HG02852 (cell line): ENCODE results near the gene HCRTR1.
"Not testable (repeated sequence)": the region's sequence is repeated elsewhere in the genome, so short reads cannot be mapped to it uniquely, and the experiment has no call there.

Experiments
- ATAC-seq: cut with Tn5 transposase; IDR thresholded peaks from one replicate; pipeline ENCODE4 v1.9.1; 2021; ENCODE audit warnings: mild to moderate bottlenecking, moderate library complexity; ENCODE audit not compliant: unreplicated experiment

HCRTR1 gene

DNA sequence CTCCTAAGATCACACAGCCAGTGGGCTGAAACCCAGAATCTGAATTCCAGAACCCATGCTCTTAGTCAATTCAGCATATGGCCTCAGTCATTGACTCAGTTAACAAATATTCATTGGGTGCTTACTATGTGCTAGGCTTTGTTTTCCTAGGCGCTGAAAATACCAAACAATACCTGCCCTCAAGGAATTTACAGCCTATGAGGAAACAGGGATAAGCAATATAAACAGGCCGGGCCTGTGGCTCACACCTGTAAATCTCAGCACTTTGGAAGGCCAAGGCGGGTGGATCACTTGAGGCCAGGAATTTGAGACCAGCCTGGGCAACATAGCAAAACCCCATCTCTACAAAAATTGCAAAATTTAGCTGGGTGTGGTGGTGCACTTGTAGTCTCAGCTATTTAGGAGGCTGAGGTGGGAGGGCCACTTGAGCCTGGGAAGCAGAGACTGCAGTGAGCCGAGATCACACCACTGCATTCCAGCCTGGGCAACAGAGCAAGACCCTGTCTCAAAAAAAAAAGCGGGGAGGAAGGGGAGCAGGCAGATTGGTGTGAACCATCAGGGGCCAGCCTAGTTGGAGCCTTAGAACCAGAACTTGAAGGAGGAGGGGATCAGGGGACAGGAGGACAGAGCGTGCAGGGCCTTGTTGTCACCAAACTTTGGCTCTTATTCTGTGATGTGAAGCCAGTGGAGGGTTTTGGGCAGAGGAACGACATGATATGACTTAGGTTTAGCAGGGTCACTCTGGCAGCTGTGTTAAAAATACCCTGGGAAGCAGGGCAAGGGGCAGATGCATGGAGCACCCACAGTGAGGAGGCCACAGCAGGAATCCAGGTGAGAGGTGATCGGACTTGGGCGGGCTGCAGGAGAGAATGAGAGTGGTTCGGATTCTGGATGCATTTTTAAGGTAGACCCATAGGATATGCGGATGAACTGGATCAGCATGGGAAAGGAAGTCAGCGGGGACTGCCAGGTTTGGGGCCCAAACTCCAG, 35.4 kb upstream of the HCRTR1 start:
- ATAC-seq = no peak

DNA sequence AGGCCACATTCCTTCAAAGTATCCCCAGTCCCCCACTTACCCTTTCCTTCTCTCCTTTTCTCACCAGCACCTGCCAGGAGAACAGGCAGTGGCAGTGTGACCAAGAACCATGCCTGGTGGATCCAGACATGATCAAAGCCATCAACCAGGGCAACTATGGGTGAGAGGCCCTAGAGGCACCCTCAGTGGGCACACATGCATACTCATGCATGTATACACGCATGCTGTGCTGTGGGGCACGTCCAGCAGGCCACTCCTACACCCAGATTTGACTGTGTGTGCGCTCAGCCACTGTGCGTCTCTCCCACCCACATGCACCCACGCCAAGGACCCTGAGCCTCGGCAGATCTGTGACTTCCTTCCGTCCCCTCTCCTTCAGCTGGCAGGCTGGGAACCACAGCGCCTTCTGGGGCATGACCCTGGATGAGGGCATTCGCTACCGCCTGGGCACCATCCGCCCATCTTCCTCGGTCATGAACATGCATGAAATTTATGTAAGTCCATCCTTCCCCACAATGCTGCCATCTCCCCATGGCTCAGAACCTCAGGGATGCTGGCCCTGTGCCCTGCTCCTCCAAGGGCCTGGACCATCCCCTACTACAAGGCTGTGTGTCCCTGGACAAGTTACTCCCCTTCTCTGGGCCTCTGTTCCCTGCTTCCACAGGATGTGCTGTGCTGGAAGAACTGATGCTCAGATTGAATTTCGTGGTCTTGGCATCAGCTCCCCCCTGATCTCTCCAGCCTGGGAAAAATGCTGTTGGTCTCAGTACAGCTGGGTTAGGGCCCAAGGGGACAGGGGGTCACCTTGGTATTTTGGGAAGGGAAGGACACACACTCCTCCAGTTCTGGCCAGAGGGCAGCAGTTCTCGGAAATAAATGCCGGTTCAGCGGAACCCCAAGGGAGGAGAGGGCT, 34.2 kb upstream of the HCRTR1 start:
- ATAC-seq = no peak

DNA sequence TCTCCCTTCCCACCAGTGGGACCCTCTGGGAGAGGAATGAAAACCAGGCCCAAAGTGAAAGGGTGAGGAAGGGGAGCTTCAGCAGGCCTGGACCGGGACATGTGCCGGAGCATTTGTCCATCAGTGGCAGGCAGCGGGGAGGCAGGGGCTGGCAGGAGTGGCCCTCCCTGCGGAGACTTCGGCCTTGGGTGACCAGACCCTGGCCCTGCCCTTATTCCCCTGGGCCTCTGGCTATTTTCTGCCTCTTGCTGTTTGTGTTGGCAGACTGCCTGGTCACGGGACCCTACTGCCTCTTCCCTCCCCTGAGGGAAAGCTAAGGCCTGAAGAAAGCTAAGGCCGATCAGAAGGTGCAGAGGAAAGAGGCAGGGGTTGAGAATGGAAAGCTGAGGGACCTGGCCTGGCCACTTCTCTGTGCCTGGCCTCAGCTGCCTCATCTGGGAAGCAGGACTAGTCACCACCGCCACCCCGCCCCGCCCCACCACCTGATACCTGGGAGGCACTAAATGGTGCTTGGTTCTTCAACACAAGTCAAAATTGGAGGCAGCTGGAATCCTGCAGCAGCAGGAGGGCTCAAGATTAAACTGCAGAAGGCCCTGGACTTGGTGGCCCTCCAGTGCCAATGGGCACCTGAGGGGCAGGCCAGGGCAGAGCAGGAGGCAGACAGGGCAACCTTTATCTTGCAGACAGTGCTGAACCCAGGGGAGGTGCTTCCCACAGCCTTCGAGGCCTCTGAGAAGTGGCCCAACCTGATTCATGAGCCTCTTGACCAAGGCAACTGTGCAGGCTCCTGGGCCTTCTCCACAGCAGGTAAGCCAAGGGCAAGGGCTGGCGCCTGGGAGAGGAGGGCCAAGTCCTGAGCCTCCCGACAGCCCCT, 33.3 kb upstream of the HCRTR1 start:
- ATAC-seq = no peak

DNA sequence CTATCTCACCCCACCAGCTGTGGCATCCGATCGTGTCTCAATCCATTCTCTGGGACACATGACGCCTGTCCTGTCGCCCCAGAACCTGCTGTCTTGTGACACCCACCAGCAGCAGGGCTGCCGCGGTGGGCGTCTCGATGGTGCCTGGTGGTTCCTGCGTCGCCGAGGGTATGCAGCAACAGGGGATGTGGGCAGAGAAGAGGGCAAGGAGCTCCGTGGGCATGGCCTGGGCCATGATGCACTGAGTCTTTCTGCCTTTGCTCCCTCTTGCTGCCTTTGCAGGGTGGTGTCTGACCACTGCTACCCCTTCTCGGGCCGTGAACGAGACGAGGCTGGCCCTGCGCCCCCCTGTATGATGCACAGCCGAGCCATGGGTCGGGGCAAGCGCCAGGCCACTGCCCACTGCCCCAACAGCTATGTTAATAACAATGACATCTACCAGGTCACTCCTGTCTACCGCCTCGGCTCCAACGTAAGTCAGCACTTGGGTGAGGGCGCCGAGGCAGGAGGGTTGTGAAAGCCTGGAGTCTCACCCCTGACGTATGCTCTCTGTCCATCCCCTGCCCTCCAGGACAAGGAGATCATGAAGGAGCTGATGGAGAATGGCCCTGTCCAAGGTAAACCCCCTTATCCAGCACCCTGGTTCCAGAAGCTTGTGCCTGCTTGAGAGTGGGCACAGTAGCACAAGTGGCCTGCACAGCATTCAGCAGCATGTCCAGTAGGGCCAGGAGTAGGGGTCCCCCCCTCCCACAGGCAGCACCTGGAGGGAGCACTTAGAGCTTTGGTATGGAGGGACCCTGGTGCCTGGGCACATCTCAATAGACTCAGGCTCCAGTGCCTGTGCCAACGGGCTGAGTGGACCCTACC, 32.4 kb upstream of the HCRTR1 start:
- no peak for ATAC-seq

DNA sequence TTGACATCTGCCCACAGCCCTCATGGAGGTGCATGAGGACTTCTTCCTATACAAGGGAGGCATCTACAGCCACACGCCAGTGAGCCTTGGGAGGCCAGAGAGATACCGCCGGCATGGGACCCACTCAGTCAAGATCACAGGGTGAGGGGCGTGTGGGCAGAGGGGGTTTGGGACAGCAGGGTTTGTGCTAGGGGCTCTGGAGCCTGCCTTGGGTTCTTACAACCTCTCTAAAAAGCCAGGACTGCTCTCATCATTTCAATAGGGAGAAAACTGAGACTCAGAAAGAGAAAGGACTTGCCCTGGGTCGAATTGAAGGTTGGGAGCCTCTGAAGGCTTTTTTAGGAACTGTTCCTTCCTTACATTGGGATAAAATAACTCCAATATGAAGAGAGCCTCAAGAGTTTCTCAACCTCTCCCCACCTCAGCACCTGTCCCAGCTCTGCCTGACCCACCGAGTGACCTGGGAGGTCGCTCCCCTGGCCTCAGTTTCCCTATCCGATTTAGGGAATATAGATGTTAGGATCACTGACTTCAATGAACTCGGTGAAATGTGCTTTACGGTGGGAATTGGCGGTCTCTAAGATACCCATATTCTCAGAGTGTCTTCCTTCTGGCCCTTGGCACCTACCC, 31.6 kb upstream of the HCRTR1 start:
- ATAC-seq = no peak

DNA sequence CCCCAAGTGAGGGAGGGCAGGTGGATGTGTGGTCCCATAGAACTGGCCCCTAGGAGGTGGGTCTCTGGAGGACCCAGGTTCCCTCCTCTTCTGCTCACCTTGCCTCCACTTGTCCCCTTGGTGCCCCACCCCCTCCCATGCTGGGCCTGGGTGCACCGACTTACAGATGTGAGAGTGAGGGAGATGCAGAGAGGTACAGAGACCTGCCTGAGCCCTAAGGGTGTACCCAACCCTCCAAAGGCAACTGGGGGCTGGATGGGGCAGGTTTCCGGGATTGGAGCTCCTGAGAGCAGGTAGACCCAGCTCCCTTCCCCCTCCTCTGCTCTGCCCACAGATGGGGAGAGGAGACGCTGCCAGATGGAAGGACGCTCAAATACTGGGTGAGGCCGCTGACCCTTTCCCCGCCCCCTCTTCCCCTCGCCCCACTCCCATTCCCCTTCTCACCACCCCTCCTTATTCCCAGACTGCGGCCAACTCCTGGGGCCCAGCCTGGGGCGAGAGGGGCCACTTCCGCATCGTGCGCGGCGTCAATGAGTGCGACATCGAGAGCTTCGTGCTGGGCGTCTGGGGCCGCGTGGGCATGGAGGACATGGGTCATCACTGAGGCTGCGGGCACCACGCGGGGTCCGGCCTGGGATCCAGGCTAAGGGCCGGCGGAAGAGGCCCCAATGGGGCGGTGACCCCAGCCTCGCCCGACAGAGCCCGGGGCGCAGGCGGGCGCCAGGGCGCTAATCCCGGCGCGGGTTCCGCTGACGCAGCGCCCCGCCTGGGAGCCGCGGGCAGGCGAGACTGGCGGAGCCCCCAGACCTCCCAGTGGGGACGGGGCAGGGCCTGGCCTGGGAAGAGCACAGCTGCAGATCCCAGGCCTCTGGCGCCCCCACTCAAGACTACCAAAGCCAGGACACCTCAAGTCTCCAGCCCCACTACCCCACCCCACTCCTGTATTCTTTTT, 30.8 kb upstream of the HCRTR1 start:
- ATAC-seq = no peak

DNA sequence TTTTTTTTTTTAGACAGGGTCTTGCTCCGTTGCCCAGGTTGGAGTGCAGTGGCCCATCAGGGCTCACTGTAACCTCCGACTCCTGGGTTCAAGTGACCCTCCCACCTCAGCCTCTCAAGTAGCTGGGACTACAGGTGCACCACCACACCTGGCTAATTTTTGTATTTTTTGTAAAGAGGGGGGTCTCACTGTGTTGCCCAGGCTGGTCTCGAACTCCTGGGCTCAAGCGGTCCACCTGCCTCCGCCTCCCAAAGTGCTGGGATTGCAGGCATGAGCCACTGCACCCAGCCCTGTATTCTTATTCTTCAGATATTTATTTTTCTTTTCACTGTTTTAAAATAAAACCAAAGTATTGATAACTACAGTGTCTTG, 30.2 kb upstream of the HCRTR1 start:
- ATAC-seq = not testable (repeated sequence)

DNA sequence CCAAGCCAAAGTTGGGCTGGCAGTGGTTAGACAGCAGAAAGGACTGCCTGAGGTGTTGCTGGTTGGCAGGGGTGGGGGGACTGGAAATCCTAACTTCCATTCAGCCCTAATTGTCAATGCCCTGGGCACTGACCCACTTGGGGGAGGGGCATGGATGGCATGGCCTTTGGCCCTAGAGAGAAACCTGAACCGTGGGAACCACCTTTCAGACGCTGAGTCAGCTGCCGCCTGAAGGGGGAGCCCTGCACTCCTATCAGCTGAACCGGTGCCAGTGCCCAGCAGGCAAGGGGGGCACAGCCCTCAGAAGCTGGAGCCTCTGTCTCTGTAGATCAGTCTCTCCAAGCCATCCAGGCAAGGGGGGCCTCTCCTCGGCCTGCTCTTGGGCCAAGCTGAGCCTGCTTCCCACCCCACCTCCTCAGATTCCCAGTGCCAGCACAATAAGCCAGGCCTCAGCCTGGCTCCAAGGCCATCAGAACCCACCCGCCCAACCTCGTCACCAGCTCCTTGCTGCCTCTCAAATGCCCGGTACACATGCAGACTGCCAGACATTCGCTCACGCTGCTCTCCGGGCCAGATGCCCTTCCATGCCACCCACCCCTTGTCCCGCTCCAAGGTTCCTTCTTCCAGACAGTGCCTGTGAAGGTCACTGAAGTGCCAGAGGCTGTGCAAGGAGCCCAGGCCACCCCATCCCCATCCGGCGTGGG, 29.6 kb upstream of the HCRTR1 start:
- ATAC-seq = no peak

DNA sequence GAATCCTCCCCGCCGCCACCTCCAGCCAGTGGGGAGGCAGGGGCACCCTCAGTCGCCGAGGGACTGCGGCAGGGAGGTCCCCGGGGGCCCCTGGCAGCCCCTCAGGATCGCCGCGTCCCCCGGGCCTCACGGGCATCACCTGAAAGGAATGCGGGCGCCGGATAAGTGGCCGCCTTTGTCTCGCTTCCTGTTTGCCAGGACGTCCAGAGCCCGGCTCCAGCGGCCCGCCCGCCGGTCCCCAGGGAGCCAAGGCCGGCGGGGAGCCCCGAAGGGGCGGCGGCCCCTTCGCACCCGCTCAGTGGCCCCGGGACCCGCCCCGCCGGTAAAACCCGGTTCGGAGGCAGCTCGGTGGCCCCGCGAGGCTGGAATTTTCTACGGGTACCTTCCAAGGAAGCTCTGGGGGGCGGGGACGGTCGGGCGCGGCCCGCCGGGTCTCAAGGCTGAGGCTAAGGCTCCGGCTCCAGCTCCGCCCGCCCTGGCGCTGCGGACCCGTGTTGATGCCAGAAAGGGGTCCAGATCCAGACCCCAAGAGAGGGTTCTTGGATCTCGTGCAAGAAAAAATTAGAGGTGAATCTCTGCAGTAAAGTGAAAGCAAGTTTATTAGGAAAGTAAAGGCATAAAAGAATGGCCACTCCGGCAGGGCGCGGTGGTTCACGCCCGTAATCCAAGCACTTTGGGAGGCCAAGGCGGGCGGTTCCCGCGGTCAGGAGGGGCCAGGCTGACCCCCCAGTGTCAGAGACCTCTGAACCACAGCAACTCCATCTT, 28.6 kb upstream of the HCRTR1 start:
- no peak for ATAC-seq

DNA sequence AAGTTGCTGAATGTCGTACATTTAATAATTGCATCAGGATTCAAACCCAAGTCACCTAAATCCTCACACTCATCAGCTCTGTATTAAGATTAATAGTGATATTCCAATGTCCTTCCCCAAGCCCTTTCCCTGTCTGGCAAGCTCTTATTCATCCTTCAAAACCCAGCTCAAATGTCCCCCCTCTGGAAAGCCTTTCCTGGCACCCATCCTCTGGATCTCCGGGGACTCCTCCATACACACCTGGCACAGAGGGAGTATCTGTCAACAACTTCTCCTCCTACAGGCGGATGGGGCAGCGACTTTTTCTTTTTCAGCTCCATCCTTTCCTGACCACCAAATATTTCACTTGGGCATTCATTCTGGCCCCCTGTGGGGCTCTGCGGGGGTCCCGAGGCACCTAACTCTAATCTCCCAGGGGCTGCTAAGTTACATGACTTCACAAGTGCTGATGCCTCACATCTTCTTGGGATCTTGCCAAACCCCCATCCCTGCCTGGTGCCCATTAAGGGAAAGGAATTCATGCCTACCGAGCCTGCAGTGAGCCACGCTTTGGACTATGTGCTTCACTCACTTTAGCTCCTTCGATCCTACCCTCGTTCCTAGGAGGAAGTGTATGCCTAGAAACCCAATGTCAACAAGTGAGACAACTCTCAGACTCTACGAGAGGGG, 25.9 kb upstream of the HCRTR1 start:
- ATAC-seq = no peak

DNA sequence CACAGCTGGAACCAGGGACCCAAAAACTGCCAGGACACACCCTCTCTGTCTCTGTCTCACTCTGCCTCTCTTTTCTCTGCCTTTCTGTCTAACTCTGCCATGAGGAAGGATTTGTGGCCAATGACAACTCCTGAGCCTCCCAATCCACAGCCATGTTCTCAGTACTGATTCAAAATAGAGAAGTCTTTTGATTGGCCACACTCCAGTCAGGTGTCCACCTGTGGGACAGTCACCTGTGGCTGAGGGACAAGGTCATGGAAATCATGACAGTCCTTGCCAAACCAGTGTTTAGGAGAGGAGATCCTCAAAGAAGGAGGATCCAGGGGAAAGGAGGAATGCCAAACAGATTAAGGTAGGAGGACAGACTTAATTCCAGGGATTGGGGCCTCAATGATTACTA, 25.4 kb upstream of the HCRTR1 start:
- no peak for ATAC-seq

DNA sequence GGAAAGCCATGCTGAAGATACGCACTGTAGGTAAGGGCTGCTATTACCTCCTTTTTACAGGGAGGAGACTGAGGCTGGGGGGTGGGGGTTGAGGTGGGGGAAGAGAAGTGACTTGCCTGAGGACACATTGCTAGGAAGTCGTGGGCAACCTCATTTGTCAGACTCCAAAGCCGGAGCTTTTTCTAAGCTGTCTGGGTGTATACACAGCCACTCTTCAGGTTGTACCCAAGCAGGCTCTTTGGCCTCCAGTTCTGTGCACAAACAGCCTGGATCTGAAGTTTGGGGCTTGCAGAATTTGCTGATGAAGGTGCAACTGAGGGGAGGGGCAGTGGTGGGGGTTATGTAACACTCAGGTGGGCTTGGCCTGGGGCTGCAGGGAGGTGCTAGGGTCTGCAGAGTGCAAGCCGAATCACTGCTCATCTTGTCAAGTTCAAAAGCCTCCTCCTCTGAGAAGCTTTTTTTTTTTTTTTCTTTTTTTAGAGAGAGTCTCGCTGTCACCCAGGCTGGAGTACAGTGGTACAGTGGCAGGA, 24.3 kb upstream of the HCRTR1 start:
- ATAC-seq = no peak

DNA sequence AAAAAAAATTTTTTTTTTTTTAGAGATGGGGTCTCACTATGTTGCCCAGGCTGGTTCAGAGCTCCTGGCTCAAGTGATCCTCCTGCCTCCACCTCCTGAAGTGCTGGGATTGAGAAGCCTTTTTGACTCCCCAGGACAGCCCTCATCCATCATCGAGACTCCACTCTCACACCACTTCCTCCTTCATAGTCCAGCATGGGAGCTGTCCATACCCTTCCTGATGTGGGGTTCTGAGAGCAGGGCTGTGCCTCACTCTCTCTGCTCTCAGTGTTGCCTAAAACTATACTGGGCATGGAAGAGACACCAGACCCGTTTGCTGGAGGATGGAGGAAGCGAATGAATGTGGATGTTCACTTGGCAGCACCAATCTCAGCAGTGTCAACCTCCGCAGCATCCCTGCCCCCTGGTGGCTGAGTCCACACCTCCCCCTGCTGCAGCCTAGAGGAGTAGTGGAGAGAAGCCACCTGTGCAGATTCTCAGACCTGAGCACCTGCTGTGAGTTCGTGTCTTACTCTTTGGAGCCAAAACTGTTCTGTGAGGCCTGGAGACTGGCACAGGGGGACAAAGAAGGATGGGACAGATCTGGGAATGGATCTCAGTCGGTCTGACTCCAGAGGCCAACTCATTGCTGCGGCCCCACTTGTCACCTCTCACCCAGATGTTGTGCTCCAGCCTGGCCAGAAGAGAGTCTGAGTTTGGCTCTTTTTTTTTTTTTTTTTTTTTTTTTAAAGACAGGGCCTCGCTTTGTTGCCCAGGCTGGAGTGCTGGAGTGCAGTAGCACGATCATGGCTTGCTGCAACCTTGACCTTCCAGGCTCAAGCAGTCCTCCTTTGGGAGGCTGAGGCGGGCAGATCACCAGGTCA, 23.5 kb upstream of the HCRTR1 start:
- no peak for ATAC-seq

DNA sequence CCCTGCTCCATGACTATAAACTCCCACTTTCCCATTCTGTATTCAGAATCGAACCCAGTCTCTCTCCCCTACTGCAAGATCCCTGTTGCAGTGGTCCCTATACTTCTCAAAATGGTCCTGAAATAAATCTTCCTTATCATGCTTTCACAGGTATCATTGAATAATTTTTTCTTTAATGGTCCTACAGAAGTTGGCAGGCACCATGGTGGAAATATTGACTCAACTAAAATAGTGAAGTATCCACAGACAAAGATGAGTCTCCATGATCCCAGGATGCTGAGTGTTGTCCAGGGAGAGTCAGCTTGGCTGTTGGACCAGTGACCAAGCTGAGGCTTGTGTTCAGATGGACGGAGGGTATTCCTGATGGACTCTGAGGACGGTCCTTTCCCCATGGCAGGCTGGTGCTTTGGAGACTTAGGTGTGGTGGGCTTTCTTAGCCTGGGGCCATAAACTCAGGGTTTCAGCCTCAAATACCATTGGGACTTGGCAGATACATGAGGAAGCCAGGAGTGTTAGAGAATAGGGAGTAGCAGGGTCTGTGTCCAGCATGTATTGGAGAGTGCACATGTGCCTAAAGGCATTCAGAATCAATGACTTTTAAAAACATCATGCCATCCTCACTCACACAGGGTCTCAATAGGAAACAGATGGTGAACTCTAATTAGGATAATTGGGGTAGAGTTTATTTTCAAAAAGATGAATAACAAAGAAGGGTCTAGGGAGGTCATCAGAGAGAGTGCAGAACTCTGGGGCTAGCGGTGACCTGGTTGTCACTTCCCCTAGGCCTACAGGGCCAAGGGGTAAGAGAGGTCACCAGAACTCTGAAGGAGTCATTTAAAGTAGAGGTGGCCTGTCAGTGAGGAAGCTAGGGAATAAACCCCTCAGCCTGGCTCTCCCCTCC, 21.4 kb upstream of the HCRTR1 start:
- no peak for ATAC-seq
